CD1c-positive myeloid dendritic cell (primary cell): Measurements from ENCODE around the gene PHC2.

ENCODE experiments used
- DNase-seq: peaks from one replicate; pipeline ENCODE4 v3.0.0-alpha.2; 2016; ENCODE audit errors: extremely low spot score

PHC2 gene

GRCh38 chr1:33332357-33332789 lies 98.5 kb downstream of the PHC2 start:
- no peak for DNase-seq

- no peak for DNase-seq
Observed at GRCh38 chr1:33331444-33332356, 99.2 kb downstream of the PHC2 start.

- no peak for DNase-seq
Observed at GRCh38 chr1:33330906-33331305, 100.0 kb downstream of the PHC2 start.

GRCh38 chr1:33330361-33330890 lies 100.5 kb downstream of the PHC2 start:
- DNase-seq: no peak

- no peak for DNase-seq
Observed at GRCh38 chr1:33329600-33330305, 101.1 kb downstream of the PHC2 start.

GRCh38 chr1:33328817-33329216 lies 102.1 kb downstream of the PHC2 start:
- DNase-seq: no peak

- peak; percentile 15 for DNase-seq
Observed at GRCh38 chr1:33327587-33328325, 103.1 kb downstream of the PHC2 start.

- DNase-seq: peak; percentile 81
Observed at GRCh38 chr1:33326785-33327184, 104.1 kb downstream of the PHC2 start.

GRCh38 chr1:33324677-33325575 lies 106.0 kb downstream of the PHC2 start:
- no peak for DNase-seq

GRCh38 chr1:33323663-33324477 lies 107.0 kb downstream of the PHC2 start:
- no peak for DNase-seq

- DNase-seq: no peak
Observed at GRCh38 chr1:33322870-33323585, 107.9 kb downstream of the PHC2 start.

- no peak for DNase-seq
Observed at GRCh38 chr1:33322109-33322508, 108.8 kb downstream of the PHC2 start.

GRCh38 chr1:33321178-33321577 lies 109.7 kb downstream of the PHC2 start:
- no peak for DNase-seq

GRCh38 chr1:33320619-33321165 lies 110.2 kb downstream of the PHC2 start, which contains the start of gene A3GALT2:
TSS of gene A3GALT2 (minus strand) at chr1:33321098. CDS start at chr1:33321098, 0 bp downstream.
- no peak for DNase-seq

- DNase-seq: no peak
Observed at GRCh38 chr1:33319949-33320618, 110.8 kb downstream of the PHC2 start.

- DNase-seq: no peak
Observed at GRCh38 chr1:33319186-33319948, 111.5 kb downstream of the PHC2 start.

GRCh38 chr1:33317946-33318345 lies 112.9 kb downstream of the PHC2 start:
- no peak for DNase-seq

GRCh38 chr1:33317354-33317753 lies 113.5 kb downstream of the PHC2 start:
- DNase-seq: no peak
